Fibroblast of lung (primary cell): ENCODE results near the gene EDC3. TPM values are rescaled to one million over a fixed set of nuclear protein-coding genes. Genes with fewer than 3 reads are reported as not detected.

ENCODE experiments used
- DNase-seq, 2 donors: peaks; one replicate each; pipeline versions ENCODE4 v3.0.0 to v3.0.0-alpha.2; 2010; ENCODE audit warnings: low read depth in 2 of 2
- H2AFZ ChIP-seq: 2 replicates; pipeline ENCODE4 v1.5.1; 2012; ENCODE audit warnings: low read length, control low read depth, inconsistent platforms
- H3K27ac ChIP-seq: 2 replicates; pipeline ENCODE4 v1.5.1; 2011; ENCODE audit warnings: low read length, control low read depth; ENCODE audit not compliant: insufficient read depth
- H3K27me3 ChIP-seq: 2 replicates; pipeline ENCODE4 v1.5.1; 2011; ENCODE audit warnings: mild to moderate bottlenecking, low read length; ENCODE audit not compliant: control insufficient read depth, insufficient read depth
- H3K36me3 ChIP-seq: 2 replicates; pipeline ENCODE4 v1.5.1; 2011; ENCODE audit warnings: low read length; ENCODE audit not compliant: control insufficient read depth, insufficient read depth
- H3K4me1 ChIP-seq: 2 replicates; pipeline ENCODE4 v1.5.1; 2011; ENCODE audit warnings: low read length; ENCODE audit not compliant: control insufficient read depth, insufficient read depth; ENCODE audit errors: extremely low read depth
- H3K4me2 ChIP-seq: 2 replicates; pipeline ENCODE4 v1.5.1; 2011; ENCODE audit warnings: low read length, control low read depth; ENCODE audit not compliant: insufficient read depth; ENCODE audit errors: extremely low read depth
- H3K4me3 ChIP-seq, 4 experiments: fragments of 200-600 bp in 1 of 4; sonication (generic) in 1 of 4; replicated peaks in 1 of 4; 2 replicates each; pipeline ENCODE4 v1.5.1; 2011 to 2016; ENCODE audit warnings: low read length in 4 of 4, low read depth in 3 of 4, mild to moderate bottlenecking in 3 of 4, control low read depth in 2 of 4, inconsistent platforms in 1 of 4, mixed read lengths in 1 of 4; ENCODE audit not compliant: insufficient read depth in 1 of 4; ENCODE audit errors: control extremely low read depth in 1 of 4
- H3K79me2 ChIP-seq: 2 replicates; pipeline ENCODE4 v1.5.1; 2012; ENCODE audit warnings: mild to moderate bottlenecking, low read length, inconsistent platforms; ENCODE audit not compliant: control insufficient read depth, insufficient read depth
- H3K9ac ChIP-seq: 2 replicates; pipeline ENCODE4 v1.5.1; 2011; ENCODE audit warnings: mild to moderate bottlenecking, low read length, control low read depth; ENCODE audit not compliant: insufficient read depth
- H3K9me3 ChIP-seq: 2 replicates; pipeline ENCODE4 v1.5.1; 2012; ENCODE audit warnings: low read depth, low read length; ENCODE audit not compliant: control insufficient read depth, insufficient read depth
- H4K20me1 ChIP-seq: 2 replicates; pipeline ENCODE4 v1.5.1; 2011; ENCODE audit warnings: low read length; ENCODE audit not compliant: control insufficient read depth, insufficient read depth; ENCODE audit errors: extremely low read depth
- CTCF ChIP-seq, 2 donors: IDR thresholded peaks in 1 of 2; conservative IDR thresholded peaks in 1 of 2; 1 replicate in 1 of 2; 2 replicates in 1 of 2; pipeline ENCODE4 v1.5.1; 2011 to 2012; ENCODE audit warnings: low read length in 2 of 2, control low read depth in 1 of 2, inconsistent platforms in 1 of 2, low read depth in 1 of 2, mild to moderate bottlenecking in 1 of 2
- EZH2 ChIP-seq: IDR thresholded peaks from 2 replicates; pipeline ENCODE4 v1.5.1; 2012; ENCODE audit warnings: low read length, control low read depth, mild to moderate bottlenecking; ENCODE audit errors: missing control alignments
- polyA plus RNA-seq, 2 donors: library from polyadenylated mRNA; depleted of rRNA in 1 of 2; stranded (reverse) in 1 of 2; unstranded in 1 of 2; fragments of >200 nt; gene quantifications; 2 replicates each; pipeline ENCODE4 v1.2.1, GENCODE V29; 2011 to 2012; ENCODE audit warnings: missing spikeins in 1 of 2
- total RNA-seq: library from RNA; depleted of rRNA; stranded (reverse); fragments of >200 nt; gene quantifications from 2 replicates; pipeline ENCODE4 v1.2.1, GENCODE V29; 2014

The EDC3 gene
- total and polyA plus RNA-seq, 2 donors (not counting 1 experiment from before 2014, with no cell fraction given): 8.9 to 25.8 TPM

GRCh38 chr15:74735305-74735704, 39.5 kb upstream of the EDC3 start:
- H3K79me2 ChIP-seq: no peaks in the 10 kb centered on the region
- no peak overlapping the region for H3K27ac ChIP-seq
- no peak overlapping the region for H3K4me3 ChIP-seq
- TF ChIP-seq EZH2 (no peak), CTCF (conservative IDR thresholded peaks at IDR 0.05 in 1 of 2, IDR thresholded peaks at IDR 0.05 in 1 of 2; ENCODE audit: low read depth in 1 of 2, low read length in 2 of 2) (no peak)
- peaks cover 2% of the 10 kb centered on the region for H4K20me1 ChIP-seq
- H3K9ac ChIP-seq: no peak overlapping the region
- DNase-seq: no peak
- no peaks in the 10 kb centered on the region for H3K36me3 ChIP-seq
- no peaks in the 10 kb centered on the region for H3K9me3 ChIP-seq
- H3K4me1 ChIP-seq: no peaks in the 10 kb centered on the region
- no peak overlapping the region for H2AFZ ChIP-seq
- H3K27me3 ChIP-seq: peaks cover 27% of the 10 kb centered on the region
- H3K4me2 ChIP-seq: no peak overlapping the region

DNA sequence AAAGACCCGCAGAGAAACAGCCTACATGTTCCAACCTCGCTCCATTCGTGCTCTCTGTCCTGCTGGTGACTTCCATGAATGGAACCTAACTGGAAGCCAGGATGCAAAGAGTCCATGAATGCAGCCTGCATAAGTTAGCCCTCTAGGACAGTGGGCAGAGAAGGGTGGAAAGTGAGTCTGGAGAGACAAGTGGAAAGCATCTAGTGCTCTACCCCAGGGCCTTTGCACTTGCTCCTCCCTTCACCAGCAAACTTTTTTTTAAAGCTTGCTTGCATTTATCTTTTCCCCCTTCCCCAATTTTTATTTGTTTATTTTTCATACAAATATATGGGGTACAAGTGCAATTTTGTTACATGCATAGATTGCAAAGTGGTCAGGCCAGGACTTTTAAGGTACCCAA, 37.4 kb upstream of the EDC3 start:
- H3K4me2 ChIP-seq: no peak overlapping the region
- no peaks in the 10 kb centered on the region for H3K79me2 ChIP-seq
- no peak for TF ChIP-seq EZH2
- TF ChIP-seq CTCF (conservative IDR thresholded peaks at IDR 0.05 in 1 of 2, IDR thresholded peaks at IDR 0.05 in 1 of 2; ENCODE audit: low read depth in 1 of 2, low read length in 2 of 2): no peak
- H3K27me3 ChIP-seq: peaks cover 26% of the 10 kb centered on the region
- H3K9me3 ChIP-seq: no peaks in the 10 kb centered on the region
- H3K27ac ChIP-seq: no peak overlapping the region
- no peaks in the 10 kb centered on the region for H3K4me1 ChIP-seq
- no peaks in the 10 kb centered on the region for H3K36me3 ChIP-seq
- H2AFZ ChIP-seq: no peak overlapping the region
- no peak for DNase-seq
- peaks cover 2% of the 10 kb centered on the region for H4K20me1 ChIP-seq
- no peak overlapping the region for H3K4me3 ChIP-seq
- H3K9ac ChIP-seq: no peak overlapping the region

DNA sequence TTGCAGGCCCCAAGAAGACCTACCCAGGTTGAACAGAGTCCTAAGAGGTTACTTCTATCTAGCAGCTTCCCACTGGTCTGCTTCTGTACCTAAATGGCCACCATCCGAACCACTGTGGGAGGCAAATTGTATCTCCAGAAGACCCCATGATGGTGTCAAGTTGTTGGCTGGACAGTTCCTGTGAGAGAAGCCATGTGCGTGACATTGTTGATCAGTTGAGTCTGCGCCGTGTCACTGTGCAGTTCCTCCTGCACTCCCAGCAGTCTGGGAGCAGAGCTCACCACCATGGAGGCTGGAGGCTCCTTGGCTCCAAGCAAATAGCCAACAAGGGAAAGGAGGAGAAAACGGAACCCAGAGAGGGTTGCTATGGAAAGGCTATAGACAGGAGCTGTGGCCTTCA, 37.0 kb upstream of the EDC3 start:
- Histone ChIP-seq H3K4me2 (no peak overlapping the region), H2AFZ (no peak overlapping the region), H3K9me3 (no peaks in the 10 kb centered on the region), H3K36me3 (no peaks in the 10 kb centered on the region), H3K79me2 (no peaks in the 10 kb centered on the region), H3K27me3 (peaks cover 26% of the 10 kb centered on the region), H3K9ac (no peak overlapping the region), H4K20me1 (peaks cover under 1% of the 10 kb centered on the region), H3K27ac (no peak overlapping the region), H3K4me3 (no peak overlapping the region), H3K4me1 (no peaks in the 10 kb centered on the region)
- no peak for DNase-seq
- TF ChIP-seq CTCF (conservative IDR thresholded peaks at IDR 0.05 in 1 of 2, IDR thresholded peaks at IDR 0.05 in 1 of 2; ENCODE audit: low read depth in 1 of 2, low read length in 2 of 2): no peak
- TF ChIP-seq EZH2: no peak
